Thyroid gland (tissue), 4 donors: ENCODE measurements around the gene STX10.

Experiments
- POLR2A ChIP-seq, 2 donors: fragments of 450-650 bp; IDR thresholded peaks; one replicate each; pipeline ENCODE4 v1.6.1; 2017; ENCODE audit warnings: antibody characterized with exemption in 2 of 2, mild to moderate bottlenecking in 2 of 2, moderate library complexity in 1 of 2
- TF ChIP-seq, protein P1 (sequence below), 6 experiments: fragments of 200-600 bp in 3 of 6; fragments of 450-650 bp in 3 of 6; sonication (generic) in 3 of 6; IDR thresholded peaks; one replicate each; pipeline ENCODE4 v1.5.1; 2016 to 2019; ENCODE audit warnings: antibody characterized with exemption in 6 of 6, mild to moderate bottlenecking in 2 of 6, inconsistent platforms in 1 of 6, moderate library complexity in 1 of 6

DNA sequence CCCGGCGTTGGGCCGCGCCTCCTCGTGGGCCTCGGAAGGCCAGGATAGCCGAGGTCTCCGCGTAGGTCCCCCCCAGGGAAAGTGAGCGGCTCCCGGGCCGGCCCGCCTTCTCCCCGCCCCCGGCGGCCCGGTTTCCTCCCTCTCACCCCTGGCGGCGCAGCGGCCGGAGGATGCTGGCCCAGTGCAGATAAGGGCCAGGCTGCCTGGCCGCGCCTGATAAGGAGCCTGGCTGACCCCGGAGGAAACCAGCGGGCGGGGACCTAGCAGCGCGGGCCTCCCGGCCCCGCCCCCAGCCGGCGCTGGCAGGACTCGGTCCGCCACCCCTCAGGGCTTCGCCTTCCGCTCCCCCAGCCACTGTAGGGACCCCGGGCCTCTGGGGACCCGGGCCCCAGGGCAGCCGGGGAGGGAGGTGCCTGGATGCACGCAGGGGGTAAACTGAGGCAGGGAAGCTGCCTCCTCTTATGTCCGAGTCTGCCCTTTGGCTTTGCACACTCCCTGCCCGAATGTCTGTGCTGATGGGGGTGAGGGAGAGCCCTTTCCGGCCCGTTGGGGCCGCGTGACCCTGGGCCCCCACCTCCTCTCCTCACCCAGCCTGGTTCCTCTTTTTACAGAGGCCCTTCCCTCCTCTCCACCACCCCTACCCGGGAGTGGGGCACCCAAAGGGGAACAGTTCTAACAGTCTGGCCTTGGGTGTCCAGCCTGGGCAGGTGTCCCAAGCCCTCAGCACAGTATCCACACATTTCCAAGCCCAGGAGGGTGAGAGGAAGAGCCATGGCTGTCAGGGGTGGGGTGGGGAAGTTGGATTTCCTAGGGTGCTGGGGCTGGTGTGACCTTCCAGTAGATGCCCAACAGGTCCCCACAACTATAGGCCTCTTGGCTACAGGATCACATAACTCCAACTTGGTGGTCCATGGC is 47.3 kb downstream of the STX10 start, which contains the start of gene LYL1:
- TF ChIP-seq, protein P1, sequence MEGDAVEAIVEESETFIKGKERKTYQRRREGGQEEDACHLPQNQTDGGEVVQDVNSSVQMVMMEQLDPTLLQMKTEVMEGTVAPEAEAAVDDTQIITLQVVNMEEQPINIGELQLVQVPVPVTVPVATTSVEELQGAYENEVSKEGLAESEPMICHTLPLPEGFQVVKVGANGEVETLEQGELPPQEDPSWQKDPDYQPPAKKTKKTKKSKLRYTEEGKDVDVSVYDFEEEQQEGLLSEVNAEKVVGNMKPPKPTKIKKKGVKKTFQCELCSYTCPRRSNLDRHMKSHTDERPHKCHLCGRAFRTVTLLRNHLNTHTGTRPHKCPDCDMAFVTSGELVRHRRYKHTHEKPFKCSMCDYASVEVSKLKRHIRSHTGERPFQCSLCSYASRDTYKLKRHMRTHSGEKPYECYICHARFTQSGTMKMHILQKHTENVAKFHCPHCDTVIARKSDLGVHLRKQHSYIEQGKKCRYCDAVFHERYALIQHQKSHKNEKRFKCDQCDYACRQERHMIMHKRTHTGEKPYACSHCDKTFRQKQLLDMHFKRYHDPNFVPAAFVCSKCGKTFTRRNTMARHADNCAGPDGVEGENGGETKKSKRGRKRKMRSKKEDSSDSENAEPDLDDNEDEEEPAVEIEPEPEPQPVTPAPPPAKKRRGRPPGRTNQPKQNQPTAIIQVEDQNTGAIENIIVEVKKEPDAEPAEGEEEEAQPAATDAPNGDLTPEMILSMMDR (IDR thresholded peaks at IDR 0.05) = no peak
- TF ChIP-seq POLR2A (IDR thresholded peaks at IDR 0.05) = no peak
